Measurements from ENCODE around the gene CLCN6.

CLCN6 gene

DNA sequence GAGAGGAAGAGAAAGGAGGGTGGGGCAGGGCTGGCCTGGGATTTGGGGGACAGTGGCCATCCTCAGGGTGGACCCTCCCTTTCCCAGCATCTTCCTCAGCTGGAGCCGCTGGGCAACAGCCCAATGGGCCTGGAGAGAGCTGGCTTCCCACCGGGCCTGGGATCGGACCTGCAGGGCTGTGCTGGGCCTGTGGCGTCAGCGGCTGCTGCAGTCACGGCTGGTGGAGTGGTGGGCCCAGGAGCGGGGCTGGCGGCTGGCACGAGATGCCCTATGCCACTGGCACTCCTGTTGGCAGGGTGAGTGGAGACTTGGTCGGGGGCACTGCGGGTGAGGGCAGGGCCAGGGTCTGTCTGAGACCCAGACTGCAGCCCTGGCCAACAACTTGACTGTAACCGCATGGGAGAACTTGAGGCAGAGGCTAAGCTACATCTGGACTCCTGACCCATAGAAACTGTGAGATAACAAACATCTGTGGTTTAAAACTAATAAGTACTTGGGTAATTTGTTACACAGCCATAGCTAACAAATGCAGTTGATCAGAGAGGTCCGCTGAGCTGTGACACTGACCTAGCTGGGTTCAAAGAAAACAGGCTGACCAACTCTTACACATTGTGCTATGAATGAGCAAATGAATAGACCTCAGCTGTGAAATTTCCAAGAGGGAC is 26.1 kb upstream of the CLCN6 start:
- no peak for DNase-seq

DNA sequence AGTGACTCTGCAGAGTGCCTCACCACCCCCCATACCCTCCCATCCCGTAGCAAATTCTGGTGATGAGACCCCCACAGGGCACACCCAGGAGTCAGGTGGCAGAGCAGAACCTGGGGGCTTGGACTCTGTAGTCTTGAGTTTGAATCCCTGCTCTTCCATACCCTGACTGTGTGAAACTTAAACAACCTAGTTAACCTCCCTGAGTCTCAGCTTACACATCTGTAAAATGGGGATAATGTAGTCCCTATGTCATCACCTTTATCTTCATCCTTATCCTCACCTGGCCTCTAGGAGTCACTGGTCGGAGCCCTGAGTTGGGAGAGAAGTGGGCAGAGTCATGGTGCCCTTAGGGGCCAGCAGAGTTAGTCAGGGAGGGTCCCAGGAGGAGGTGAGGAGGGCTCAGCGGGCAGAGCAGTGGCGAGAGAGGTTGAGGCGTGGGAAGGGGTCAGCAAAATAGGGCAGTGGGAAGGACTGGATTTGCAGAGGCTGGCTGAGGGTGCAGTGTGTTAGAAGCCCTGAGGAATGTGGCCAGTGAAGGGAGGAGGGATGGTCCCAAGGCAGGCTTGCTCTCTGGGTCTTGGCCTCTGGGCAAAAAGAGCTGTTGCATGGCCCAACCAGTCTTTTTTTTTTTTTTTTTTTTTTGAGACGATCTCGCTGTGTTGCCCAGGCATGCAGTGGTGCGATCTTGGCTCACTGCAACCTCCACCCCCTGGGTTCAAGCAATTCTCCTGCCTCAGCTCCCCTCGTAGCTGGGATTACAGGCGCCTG is 25.4 kb upstream of the CLCN6 start:
- no peak for DNase-seq

GRCh38 chr1:11781297-11781696 is 24.7 kb upstream of the CLCN6 start:
- no peak for DNase-seq

- DNase-seq, result no peak
Measured at GRCh38 chr1:11782127-11782708, 23.8 kb upstream of the CLCN6 start.

GRCh38 chr1:11783556-11783955 is 22.4 kb upstream of the CLCN6 start:
- no peak for DNase-seq

GRCh38 chr1:11784256-11784992 is 21.6 kb upstream of the CLCN6 start:
- DNase-seq, result no peak

DNA sequence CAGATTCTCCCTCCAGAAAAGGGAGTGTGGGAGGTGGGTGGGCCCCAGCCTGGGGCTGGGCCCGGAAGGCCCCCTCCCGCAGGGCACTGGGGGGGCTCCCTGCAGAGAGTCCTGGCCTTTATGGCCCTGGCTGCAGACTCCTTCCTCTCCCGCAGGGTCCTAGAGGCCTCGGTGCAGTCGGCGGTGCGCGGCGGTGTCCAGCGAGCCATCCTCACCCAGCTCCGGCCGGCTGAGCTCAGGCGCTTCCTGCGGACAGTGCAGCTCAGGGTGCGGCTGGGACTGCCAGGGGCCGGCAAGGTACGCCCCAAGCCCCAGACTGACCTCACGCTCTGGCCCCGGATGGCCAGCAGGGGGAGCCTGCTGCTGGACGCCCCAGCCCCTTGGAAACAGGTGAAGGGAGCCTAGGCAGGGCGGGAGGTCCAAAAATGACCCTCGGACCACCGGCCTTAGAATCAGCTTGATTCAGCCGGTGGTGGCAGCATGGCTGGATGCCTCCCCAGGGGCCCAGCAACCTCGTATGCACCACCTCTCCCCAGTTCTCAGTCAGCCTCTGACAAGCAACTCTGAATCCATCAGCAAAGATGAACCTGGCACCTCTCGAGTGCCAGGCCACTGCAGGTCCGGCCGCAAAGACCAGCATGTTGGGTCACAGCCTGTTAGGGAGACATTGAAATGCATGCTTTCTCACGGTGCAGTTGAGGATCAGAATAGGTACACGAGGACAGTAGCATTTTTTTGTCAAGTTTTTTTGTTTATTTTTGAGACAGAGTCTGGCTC is 20.8 kb upstream of the CLCN6 start:
- DNase-seq, result no peak

DNA sequence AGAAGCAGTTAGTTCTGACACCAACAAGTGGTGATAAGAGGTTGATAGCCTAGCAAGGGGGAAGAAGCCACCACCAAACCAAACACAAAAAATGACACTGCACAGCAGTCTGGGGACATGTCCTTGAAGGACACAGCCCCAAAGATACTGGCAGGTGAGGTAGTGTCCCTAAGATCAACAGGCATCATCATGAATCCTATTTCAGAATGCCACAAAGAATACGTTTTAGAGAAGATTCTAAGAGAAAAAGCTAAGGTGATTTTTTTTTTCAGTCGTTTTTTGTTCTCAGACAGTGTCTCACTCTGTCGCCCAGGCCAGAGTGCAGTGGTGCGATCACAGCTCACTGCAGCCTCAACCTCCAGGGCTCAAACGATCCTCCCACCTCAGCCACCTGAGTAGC is 19.8 kb upstream of the CLCN6 start:
- no peak for DNase-seq

- no peak for DNase-seq
Measured at GRCh38 chr1:11787251-11787803, 18.7 kb upstream of the CLCN6 start.

DNA sequence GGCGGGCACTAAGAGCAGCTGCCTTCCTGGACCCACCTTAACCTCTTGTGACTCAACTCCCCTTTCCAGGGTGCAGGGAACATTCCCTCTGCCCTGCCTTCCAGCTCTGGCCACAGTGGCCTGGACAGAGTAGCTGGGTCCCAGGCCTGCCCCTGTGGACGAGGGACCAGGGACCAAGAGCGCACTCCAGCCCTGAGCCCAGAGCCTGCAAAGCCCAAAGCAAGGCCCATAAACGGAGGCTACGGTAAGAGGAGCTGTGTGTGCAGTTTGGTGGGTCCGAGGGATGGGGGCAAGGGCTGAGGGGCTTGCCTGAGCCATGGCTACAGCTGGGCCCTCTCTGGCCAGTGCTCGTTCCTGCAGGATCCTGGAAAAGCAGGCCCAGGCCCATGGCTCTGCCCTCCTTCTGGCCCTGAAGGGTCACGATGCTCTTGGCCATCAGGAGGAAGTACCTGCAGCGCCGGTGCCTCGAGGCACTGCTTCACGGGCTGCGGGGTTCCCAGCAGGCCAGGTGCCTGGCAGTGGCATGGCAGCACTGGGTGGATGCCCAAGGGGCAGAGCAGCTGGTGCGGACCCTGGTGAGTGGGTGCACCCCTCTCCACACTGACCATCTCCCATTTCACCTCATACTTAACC is 18.1 kb upstream of the CLCN6 start:
- DNase-seq, result no peak

DNA sequence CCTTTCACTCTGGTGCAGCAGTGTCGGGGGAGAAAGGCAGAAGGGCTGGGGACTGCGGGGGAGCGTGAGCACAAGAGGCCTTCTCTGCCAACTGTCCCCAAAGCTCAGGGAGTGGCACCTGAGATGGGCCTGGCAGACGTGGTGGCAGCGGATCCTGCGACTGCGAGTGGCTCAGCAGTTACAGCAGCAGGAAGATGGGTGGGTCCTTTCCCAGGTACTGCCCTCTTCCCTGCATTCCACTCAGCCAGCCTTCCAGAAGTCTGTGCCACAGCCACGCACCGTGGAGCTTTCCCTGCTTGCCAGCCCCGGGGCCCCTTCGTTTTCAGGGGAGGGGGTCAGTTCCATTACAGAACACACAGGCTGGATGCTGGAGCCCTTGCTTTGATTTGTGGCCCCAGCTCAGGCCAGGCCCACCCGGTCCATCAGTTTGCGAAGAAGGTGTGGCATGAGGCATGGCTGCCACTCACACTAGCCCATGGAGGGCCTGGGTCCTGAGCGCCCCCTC is 17.4 kb upstream of the CLCN6 start:
- DNase-seq, result no peak

DNA sequence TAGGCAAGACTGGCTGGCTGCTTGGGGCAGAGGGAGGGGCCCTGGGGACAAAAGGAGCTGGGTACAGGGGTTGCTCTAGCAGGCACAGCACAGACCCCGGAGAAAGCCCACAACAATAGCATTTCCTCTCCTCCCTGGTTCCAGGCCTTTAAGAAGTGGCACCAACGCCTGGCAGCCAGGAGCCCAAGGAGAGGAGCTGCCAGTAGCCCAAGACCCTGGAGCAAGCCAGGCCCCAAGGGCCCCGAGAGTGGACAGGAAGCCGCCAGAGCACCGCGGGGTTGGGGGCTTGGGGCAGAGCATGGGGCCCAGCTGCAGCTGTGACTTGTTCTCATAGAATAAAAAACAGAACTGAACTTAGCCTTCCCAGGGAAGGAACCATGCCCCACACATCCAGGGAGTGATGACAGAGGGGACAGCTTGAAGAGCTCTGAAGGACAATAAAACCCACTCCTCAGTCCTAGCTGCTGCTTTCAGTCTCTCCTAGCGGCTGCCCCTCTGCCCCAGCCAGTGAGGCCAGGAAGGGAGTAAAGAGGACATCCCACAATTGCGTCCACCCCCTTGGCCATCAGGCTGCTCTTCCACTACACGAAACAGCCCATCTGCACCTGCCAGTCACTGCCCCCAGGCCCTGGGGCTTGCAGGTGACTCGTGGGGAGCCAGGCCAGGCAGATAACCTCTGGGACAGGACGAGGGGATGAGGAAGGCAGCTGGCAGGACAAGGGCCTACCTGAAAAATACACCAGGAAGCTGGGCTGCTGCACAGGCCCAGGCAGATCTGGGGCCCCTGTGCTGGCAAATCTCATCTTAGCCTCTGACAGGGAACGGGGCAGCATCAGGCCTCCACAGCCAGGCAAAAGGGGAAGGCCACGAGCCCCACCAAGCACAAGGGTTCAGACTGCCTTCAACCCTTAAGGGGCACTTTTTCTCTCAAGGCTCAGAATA is 16.6 kb upstream of the CLCN6 start:
- no peak for DNase-seq

- DNase-seq, result no peak
Measured at GRCh38 chr1:11790101-11790879, 15.7 kb upstream of the CLCN6 start.

GRCh38 chr1:11790880-11791715 is 14.9 kb upstream of the CLCN6 start:
- no peak for DNase-seq

DNA sequence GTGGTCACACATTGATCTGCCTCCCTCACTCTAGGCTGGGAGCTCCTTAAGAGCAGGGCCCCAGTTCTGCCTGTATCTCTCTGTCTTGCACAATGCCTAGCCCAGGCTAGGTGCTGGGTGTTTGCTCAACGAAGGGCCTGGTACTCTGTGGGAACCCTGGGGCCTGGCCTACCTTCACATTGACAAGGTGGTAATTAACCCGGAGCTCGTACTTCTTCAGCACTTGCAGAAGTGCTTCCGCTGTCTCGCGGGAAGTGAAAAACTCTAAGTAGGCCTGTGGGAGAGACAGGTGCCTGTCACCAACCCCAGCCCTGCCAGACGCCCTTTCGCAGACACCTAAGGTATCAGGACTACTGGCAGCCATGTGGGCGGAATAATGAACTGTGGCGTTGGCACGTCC is 13.9 kb upstream of the CLCN6 start:
- DNase-seq, result no peak

DNA sequence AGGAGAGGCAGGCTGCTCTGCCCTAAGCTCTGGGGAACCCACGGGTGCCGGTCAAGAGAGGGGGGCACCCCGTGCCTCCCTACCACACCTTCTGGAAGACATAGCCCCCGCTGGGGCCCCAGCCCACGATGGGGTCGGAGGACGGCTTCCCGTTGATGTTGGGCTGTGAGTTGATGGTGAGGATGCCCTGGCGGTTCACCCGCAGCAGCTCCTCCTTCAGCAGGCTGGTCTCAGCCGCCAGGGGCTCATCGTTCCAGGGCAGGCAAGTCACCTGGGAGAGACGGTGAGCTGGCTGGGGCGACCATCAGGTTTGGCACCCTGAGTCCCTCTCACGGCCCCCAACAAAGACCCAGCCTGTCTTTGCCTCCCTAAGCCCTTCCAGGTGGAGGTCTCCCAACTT is 12.2 kb upstream of the CLCN6 start:
- DNase-seq, result no peak

DNA sequence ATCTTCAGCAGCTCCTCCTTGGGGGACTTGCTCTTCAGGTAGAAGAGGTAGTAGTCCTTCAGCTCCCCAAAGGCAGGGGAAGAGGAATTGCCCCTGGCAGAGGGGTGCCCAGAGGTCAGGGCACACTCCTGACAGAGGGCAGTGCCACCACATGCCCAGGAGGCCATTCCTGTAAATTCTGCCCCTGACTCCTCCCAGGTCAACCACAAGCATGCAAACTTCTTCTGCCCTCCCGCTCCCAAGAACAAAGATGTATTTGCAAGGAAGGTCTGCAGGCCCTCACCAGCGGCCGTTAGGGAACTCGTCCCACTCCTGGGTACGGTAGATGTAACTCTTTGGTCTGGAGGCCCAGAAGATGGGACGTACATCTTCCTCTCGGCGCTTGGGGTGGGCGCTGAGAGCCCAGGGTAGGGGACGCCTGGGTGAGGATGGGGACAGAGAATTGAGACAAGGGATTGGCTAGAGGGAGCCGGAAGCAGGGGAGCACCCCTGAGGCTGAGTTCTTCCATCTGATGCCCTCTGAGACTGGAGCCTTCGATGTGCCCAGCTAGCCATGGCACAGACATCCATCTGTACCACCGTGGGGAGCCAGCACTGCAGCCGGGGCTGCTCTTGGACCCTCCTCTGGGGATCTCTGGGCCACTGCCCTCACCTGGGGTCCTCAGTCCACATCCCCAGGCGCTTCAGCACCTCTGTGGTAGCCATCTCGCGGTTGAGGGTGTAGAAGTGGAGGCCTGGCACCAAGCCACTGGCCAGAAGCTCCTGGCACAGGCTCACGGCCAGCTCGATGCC is 11.3 kb upstream of the CLCN6 start:
- DNase-seq, result no peak

Data from amniotic stem cell (primary cell).